ENCODE results near the gene MAPRE2. TPM values are rescaled to one million over a fixed set of nuclear protein-coding genes. Genes with fewer than 3 reads are reported as not detected.

Gene MAPRE2
- 100 to 1,000 TPM in 1 of 4 donors, 10 to 100 TPM in 3; 86.2 to 108 (median 92.0) TPM for total RNA-seq
- 52.8 TPM for polyA plus RNA-seq
- long read RNA-seq, donor 1, full-length matches to known transcripts = 153 of 208 reads
- long read RNA-seq, donor 1, partial matches to known transcripts = 11 of 208 reads
- long read RNA-seq, donor 1, other reads (novel, unspliced or antisense) = 44 of 208 reads
- long read RNA-seq, donor 2, full-length matches to known transcripts = 48 of 69 reads
- long read RNA-seq, donor 2, partial matches to known transcripts = 16 of 69 reads
- long read RNA-seq, donor 2, other reads (novel, unspliced or antisense) = 5 of 69 reads
- long read RNA-seq, donor 3, full-length matches to known transcripts = 213 of 277 reads
- long read RNA-seq, donor 3, partial matches to known transcripts = 45 of 277 reads
- long read RNA-seq, donor 3, other reads (novel, unspliced or antisense) = 19 of 277 reads
- long read RNA-seq, donor 4, full-length matches to known transcripts = 82 of 113 reads
- long read RNA-seq, donor 4, partial matches to known transcripts = 31 of 113 reads
- long read RNA-seq, donor 4, other reads (novel, unspliced or antisense) = 0 of 113 reads

DNA sequence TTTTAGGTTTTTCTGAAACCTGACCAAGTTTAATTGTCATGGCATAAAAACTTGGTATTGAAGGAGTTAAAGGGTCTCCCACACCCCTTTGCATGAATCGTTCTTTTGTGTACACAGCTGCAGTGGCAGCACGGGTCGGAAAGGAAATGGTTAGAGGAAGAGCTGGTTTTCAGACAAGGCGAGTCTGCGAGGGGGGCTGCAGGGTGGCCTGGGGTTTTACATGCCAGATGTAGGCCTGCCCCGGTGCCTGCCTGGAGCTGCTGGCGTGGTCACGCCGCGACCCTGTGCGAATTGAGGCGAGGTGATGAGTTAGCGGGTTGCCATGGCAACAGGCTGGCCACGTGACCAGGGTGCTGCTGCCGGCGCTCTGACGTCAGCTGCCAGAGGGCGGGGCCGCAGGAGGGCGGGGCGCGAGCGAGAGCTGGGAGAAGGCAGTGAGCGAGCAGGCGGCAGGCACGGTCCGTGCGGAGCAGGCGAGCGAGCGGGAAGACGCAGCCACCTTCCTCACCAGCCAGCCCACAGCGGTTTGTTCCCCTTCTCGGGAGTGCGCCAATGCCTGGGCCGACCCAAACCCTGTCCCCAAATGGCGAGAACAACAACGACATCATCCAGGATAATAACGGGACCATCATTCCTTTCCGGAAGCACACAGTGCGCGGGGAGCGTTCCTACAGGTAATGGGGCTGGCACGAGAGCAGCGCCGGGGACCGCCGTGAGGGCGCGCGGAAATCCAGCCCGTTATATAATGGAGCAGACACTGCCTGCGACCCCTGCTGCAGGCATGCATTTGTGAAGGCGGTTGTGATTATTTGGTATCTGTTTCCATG is at the start of gene MAPRE2:
Gene MAPRE2, plus strand, starts transcription at position 426 of the 827 bp plus-strand sequence. Its CDS starts 127 bp downstream, at position 553.
- WGBS = under 1% methylated on average over 54 of the region's 54 CpGs
- peak; percentile 98 for ATAC-seq
- H3K4me1 ChIP-seq (ENCODE audit: control insufficient read depth, insufficient read depth, low read length) = peaks cover 7% of the 10 kb centered on the region

DNA sequence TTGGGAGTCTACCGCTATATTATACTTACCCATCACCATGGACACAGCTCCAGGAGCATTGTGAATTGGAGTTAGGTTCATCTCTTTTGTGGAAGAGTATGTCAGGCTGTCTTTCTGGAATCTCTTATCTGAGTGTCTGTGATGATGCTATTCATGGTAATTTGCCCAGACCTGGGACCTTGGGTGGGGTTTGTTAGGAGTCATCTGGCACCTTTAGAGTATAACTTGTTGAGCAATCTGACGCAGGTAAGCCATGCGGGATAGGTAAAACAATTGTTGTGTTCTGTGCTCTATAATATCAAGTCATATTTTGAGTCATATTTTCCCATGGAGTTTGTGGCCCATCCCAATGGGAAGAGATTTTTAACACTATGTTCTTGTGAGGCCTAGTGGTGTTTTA is 49.7 kb upstream of the MAPRE2 start:
- Histone ChIP-seq H3K27me3 (ENCODE audit: control insufficient read depth, insufficient read depth) (no peaks in the 10 kb centered on the region), H3K27ac (ENCODE audit: low read length) (no peak overlapping the region), H3K4me1 (ENCODE audit: control insufficient read depth, insufficient read depth, low read length) (peaks cover 3% of the 10 kb centered on the region), H3K4me3 (ENCODE audit: low read length) (no peak overlapping the region), H3K9me3 (ENCODE audit: control insufficient read depth, low read length) (no peaks in the 10 kb centered on the region)
- DNase-seq = no peak
- ATAC-seq = no peak
- 94% methylated on average over 3 of the region's 3 CpGs for WGBS
- intact Hi-C loops (cut with DNase I) = no loop called here

More for the DNA sequence above, at the start of gene MAPRE2:
- Histone ChIP-seq H3K4me3 (ENCODE audit: low read length) (peak within 1 kb of the TSS; percentile 74), H3K9me3 (ENCODE audit: control insufficient read depth, low read length) (no peaks in the 10 kb centered on the region), H3K27ac (ENCODE audit: low read length) (peak within 1 kb of the TSS; percentile 81), H3K27me3 (ENCODE audit: control insufficient read depth, insufficient read depth) (no peaks in the 10 kb centered on the region)
- DNase-seq = peak; percentile 100
- intact Hi-C loops (cut with DNase I) = loop anchor here in 3 of 4 donors (5.0 to 10.0 kb wide), 2 partner anchors 94 to 101 kb away; no protein-coding TSS in a partner anchor

DNA sequence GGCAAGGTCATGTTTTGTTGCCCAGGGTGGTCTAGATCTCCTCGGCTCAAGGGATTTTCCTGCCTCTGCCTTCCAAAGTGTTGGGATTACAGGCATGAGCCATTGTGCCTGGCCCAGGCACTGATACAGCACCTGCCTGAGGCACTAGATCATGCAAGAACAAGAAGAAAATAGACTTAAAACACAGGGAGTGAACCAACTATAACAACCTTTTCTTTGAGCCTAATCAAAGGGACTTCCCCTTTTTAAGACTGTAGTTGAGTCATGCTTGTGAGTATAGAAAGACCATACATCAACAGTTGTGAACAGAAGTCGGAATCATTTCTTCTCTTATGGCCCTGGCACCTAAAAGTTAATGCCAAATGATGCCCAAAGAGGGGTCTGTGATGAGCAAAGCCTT is 47.9 kb upstream of the MAPRE2 start:
- no peak overlapping the region for H3K4me3 ChIP-seq (ENCODE audit: low read length)
- H3K9me3 ChIP-seq (ENCODE audit: control insufficient read depth, low read length) = no peaks in the 10 kb centered on the region
- no peaks in the 10 kb centered on the region for H3K27me3 ChIP-seq (ENCODE audit: control insufficient read depth, insufficient read depth)
- H3K4me1 ChIP-seq (ENCODE audit: control insufficient read depth, insufficient read depth, low read length) = peaks cover 3% of the 10 kb centered on the region
- intact Hi-C loops (cut with DNase I) = no loop called here
- DNase-seq (no peak), ATAC-seq (no peak)
- H3K27ac ChIP-seq (ENCODE audit: low read length) = no peak overlapping the region
- WGBS = 97% methylated on average over 2 of the region's 2 CpGs

DNA sequence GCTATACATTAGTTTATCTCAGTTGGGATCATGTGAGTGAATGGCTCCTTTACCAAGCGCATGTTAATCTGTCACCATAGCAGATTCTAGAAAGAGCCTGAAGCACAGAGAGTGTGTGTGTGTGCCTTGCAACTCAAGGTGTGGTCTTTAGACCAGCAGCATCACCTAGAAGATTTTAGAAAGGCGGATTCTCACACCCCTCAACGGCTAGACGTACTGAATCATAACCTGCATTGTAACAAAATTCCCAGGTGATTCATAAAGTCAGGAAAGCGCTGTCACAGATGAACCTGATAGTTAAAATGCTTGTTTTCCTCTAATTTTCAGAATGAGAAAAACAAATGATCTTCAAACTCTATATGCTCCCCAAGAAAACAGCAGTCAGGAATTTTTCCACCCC is 45.5 kb upstream of the MAPRE2 start:
- Histone ChIP-seq H3K4me1 (ENCODE audit: control insufficient read depth, insufficient read depth, low read length) (peaks cover 3% of the 10 kb centered on the region), H3K27ac (ENCODE audit: low read length) (no peak overlapping the region), H3K27me3 (ENCODE audit: control insufficient read depth, insufficient read depth) (no peaks in the 10 kb centered on the region), H3K9me3 (ENCODE audit: control insufficient read depth, low read length) (no peaks in the 10 kb centered on the region), H3K4me3 (ENCODE audit: low read length) (no peak overlapping the region)
- WGBS = 96% methylated on average over 5 of the region's 5 CpGs
- intact Hi-C loops (cut with DNase I) = no loop called here
- ATAC-seq (no peak), DNase-seq (no peak)

DNA sequence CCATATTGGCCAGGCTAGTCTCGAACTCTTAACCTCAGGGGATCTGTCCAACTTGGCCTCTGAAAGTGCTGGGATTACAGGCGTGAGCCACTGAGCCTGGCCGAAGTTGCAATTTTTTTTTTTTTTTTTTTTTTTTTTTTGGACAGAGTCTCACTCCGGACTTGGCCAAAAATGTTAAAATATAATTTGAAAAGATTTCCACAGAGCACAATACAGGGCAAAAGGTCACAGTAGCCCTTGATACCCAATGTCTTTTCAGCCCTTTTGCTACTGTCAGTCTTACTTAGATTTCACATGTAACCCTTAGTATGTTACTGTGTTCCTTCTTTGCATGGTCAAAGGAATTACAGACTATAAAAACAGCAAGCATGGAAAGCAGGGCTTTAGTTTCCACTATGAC is 42.6 kb upstream of the MAPRE2 start:
- H3K9me3 ChIP-seq (ENCODE audit: control insufficient read depth, low read length) = no peaks in the 10 kb centered on the region
- DNase-seq (no peak), ATAC-seq (no peak)
- no peaks in the 10 kb centered on the region for H3K4me1 ChIP-seq (ENCODE audit: control insufficient read depth, insufficient read depth, low read length)
- no peak overlapping the region for H3K4me3 ChIP-seq (ENCODE audit: low read length)
- no peaks in the 10 kb centered on the region for H3K27me3 ChIP-seq (ENCODE audit: control insufficient read depth, insufficient read depth)
- no peak overlapping the region for H3K27ac ChIP-seq (ENCODE audit: low read length)
- WGBS = 37% methylated on average over 4 of the region's 4 CpGs
- intact Hi-C loops (cut with DNase I) = no loop called here

DNA sequence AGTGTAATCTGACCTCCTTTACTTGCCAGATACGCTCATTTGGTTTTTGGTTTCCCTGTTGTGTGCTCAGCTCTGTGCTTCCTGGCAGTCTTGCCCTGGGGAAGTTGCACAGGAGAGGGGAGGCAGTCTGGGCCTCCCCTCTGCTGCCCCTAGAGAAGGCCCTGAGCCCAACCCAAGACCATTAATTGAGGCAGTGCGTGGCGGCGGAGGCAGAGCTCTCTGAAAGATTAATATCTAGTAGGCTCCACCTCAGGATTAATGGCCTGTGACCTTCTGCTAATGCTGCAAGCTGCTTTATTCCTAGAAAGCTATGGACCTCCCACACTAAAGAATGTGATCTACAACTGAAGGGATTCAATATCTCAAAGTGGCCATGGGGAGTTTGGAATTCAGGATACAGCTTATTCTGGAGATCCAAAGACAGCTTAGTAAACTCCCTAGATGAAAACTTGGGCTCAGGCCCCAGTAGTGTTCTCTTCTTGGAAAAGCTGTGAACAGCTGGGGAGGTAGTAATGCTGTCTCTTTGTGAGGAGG is 41.4 kb upstream of the MAPRE2 start:
- DNase-seq (no peak), ATAC-seq (peak in 1 of 2 donors; percentile 71)
- H3K4me3 ChIP-seq (ENCODE audit: low read length) = no peak overlapping the region
- H3K4me1 ChIP-seq (ENCODE audit: control insufficient read depth, insufficient read depth, low read length) = no peaks in the 10 kb centered on the region
- no peaks in the 10 kb centered on the region for H3K27me3 ChIP-seq (ENCODE audit: control insufficient read depth, insufficient read depth)
- intact Hi-C loops (cut with DNase I) = loop anchor here in 2 of 4 donors (10.0 kb wide), 2 partner anchors 145 to 345 kb away; partner anchors contain the start of gene ZNF24 (in 1 of the 2)
- no peak overlapping the region for H3K27ac ChIP-seq (ENCODE audit: low read length)
- H3K9me3 ChIP-seq (ENCODE audit: control insufficient read depth, low read length) = no peaks in the 10 kb centered on the region
- 53% methylated on average over 4 of the region's 4 CpGs for WGBS

DNA sequence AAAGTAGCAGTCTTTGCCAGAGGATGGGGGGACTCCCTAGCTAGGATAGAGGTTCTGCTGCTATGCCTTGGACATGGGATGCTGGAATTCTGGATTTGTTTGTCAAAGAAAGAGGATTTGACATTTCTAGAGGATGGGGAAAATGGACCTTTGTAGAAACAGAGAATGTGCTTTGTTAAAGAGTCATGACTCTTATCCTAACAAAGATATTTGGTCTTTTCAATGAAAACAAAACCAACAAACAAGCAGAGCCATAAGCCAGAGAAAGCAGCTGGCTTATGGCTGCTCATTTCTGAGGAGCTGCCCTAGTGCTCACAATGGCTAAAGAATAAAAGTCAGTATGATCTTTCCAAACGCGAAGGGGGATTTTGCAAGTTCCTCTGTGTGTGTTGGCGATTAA is 40.8 kb upstream of the MAPRE2 start:
- Histone ChIP-seq H3K27me3 (ENCODE audit: control insufficient read depth, insufficient read depth) (no peaks in the 10 kb centered on the region), H3K4me1 (ENCODE audit: control insufficient read depth, insufficient read depth, low read length) (no peaks in the 10 kb centered on the region), H3K27ac (ENCODE audit: low read length) (no peak overlapping the region), H3K9me3 (ENCODE audit: control insufficient read depth, low read length) (no peaks in the 10 kb centered on the region), H3K4me3 (ENCODE audit: low read length) (no peak overlapping the region)
- intact Hi-C loops (cut with DNase I) = loop anchor here in 2 of 4 donors (10.0 kb wide), 2 partner anchors 144 to 344 kb away; partner anchors contain the start of gene ZNF24 (in 1 of the 2)
- 52% methylated on average over 3 of the region's 3 CpGs for WGBS
- ATAC-seq (no peak), DNase-seq (no peak)

DNA sequence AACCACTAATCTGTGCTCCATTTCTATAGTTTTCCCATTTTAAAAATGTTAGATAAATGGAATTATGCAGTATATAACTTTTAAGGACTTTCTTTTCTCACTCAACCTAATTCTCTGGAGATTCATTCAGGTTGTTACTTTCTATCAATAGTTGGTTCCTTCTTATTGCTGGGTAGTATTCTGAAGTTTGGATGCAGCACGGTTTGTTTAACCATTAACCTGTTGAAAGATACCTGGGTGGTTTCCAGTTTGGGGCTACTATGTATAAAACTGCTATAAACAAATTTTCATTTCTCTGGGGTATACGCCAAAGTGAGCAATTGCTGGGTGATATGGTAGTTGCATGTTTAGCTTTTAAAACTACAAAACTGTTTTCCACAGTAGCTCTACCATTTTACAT is 39.1 kb upstream of the MAPRE2 start:
- Histone ChIP-seq H3K4me1 (ENCODE audit: control insufficient read depth, insufficient read depth, low read length) (no peaks in the 10 kb centered on the region), H3K27me3 (ENCODE audit: control insufficient read depth, insufficient read depth) (no peaks in the 10 kb centered on the region), H3K27ac (ENCODE audit: low read length) (no peak overlapping the region), H3K9me3 (ENCODE audit: control insufficient read depth, low read length) (no peaks in the 10 kb centered on the region), H3K4me3 (ENCODE audit: low read length) (no peak overlapping the region)
- intact Hi-C loops (cut with DNase I) = loop anchor here in 2 of 4 donors (10.0 kb wide), 2 partner anchors 143 to 343 kb away; partner anchors contain the start of gene ZNF24 (in 1 of the 2)
- ATAC-seq (no peak), DNase-seq (no peak)
- WGBS = 74% methylated on average over 2 of the region's 2 CpGs

DNA sequence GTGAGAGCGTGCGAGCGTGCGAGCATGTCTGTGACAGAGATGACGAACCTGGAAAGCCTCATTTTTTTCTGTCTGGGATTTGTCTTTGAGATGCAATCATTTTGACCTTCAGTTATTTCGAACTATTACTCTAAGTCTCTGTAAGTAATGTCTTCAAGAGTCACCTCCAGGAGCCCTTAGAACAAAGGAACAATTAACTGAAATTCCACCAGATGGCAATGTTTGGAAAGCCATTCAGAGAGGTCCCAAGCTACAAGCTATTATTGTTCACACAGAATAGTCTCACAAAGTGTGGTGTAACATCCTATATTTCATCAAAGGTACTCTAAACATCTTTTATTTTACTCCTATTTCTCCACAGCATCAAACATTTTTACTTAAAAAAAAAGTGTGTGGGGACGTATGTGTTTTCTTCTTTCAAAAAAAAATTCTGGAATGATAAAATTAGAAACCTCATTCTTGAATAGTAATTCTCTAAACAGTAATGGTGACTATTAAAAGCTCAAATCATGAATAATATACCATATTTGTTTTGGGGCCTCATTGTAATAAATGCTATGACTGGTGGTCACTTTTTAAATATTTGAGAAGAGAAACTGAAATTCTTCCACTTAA is 35.1 kb upstream of the MAPRE2 start:
- Histone ChIP-seq H3K9me3 (ENCODE audit: control insufficient read depth, low read length) (no peaks in the 10 kb centered on the region), H3K27ac (ENCODE audit: low read length) (no peak overlapping the region), H3K27me3 (ENCODE audit: control insufficient read depth, insufficient read depth) (no peaks in the 10 kb centered on the region), H3K4me3 (ENCODE audit: low read length) (no peak overlapping the region), H3K4me1 (ENCODE audit: control insufficient read depth, insufficient read depth, low read length) (no peaks in the 10 kb centered on the region)
- intact Hi-C loops (cut with DNase I) = loop anchor here (5.0 to 10.0 kb wide), 3 partner anchors 136 to 339 kb away; partner anchors contain the start of gene ZNF24 (in 1 of the 4)
- ATAC-seq (peak; percentile 87 to 92), DNase-seq (no peak)
- WGBS = 51% methylated on average over 7 of the region's 7 CpGs

DNA sequence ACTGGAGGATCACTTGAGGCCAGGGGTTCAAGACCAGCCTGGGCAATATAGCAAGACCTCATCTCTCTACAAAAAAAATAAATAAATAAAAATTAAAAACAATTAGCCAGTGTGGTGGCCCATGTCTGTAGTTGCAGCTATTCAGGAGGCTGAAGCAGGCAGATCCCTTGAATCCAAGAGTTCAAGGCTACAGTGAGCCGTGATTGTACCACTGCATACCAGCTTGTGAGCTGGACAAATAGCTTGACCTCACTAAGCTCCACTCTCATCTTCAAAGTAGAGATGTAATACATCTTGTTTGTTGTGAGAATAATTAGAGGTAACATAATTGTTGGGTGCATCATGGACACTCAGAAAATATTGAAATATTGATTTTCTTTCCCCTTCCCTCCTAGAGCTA is 31.1 kb upstream of the MAPRE2 start:
- no peaks in the 10 kb centered on the region for H3K9me3 ChIP-seq (ENCODE audit: control insufficient read depth, low read length)
- H3K4me1 ChIP-seq (ENCODE audit: control insufficient read depth, insufficient read depth, low read length) = no peaks in the 10 kb centered on the region
- intact Hi-C loops (cut with DNase I) = no loop called here
- H3K27me3 ChIP-seq (ENCODE audit: control insufficient read depth, insufficient read depth) = no peaks in the 10 kb centered on the region
- no peak for DNase-seq
- H3K27ac ChIP-seq (ENCODE audit: low read length) = no peak overlapping the region
- ATAC-seq = no peak
- H3K4me3 ChIP-seq (ENCODE audit: low read length) = no peak overlapping the region
- whole genome bisulfite sequencing = 95% methylated on average over 1 of the region's 1 CpG

Data from right cardiac atrium (tissue), 5 donors.